DMS 273 (cell line): ENCODE data around the gene GNPNAT1.
A peak's percentile ranks its signal among the peaks of the same experiment; 100 is the strongest.
"Not testable (repeated sequence)": the region's sequence is repeated elsewhere in the genome, so short reads cannot be mapped to it uniquely, and the experiment has no call there.

Experiments
- DNase-seq: peaks from one replicate; lab custom pipeline; 2025; ENCODE audit not compliant: unreplicated experiment; lab: John Stamatoyannopoulos, UW

GNPNAT1 gene

GRCh38 chr14:52729925-52730708 lies 61.3 kb downstream of the GNPNAT1 start, which contains the start of gene STYX:
Gene STYX (plus strand): TSS chr14:52730166. CDS start chr14:52730475, 309 bp downstream.
- DNase-seq = peak; percentile 99

GRCh38 chr14:52729585-52729924 lies 61.9 kb downstream of the GNPNAT1 start:
- no peak for DNase-seq

- not testable (repeated sequence) for DNase-seq
These were observed 62.4 kb downstream of the GNPNAT1 start for GRCh38 chr14:52729035-52729434.

GRCh38 chr14:52727509-52727908 lies 63.9 kb downstream of the GNPNAT1 start:
- not testable (repeated sequence) for DNase-seq
